GM15510 (cell line): ENCODE data around the gene RPS25.
A peak's percentile ranks its signal among the peaks of the same experiment; 100 is the strongest.

Experiments
- POLR2A ChIP-seq: IDR thresholded peaks from 3 replicates; pipeline ENCODE4 v1.6.1; 2011; ENCODE audit warnings: borderline replicate concordance; ENCODE audit not compliant: insufficient read length; ENCODE audit errors: extremely low read depth

RPS25 gene

GRCh38 chr11:119044708-119045107, 26.6 kb upstream of the RPS25 start:
- no peak for TF ChIP-seq POLR2A

GRCh38 chr11:119042927-119043326, 24.8 kb upstream of the RPS25 start:
- TF ChIP-seq POLR2A, result no peak

- no peak for TF ChIP-seq POLR2A
Measured at GRCh38 chr11:119041821-119042514, 23.8 kb upstream of the RPS25 start.

GRCh38 chr11:119038884-119039283, 20.7 kb upstream of the RPS25 start:
- TF ChIP-seq POLR2A, result no peak

GRCh38 chr11:119034813-119035212, 16.7 kb upstream of the RPS25 start:
- no peak for TF ChIP-seq POLR2A

- no peak for TF ChIP-seq POLR2A
Measured at GRCh38 chr11:119031912-119032280, 13.8 kb upstream of the RPS25 start.

- peak; percentile 73 for TF ChIP-seq POLR2A
Measured at GRCh38 chr11:119030329-119031047, 12.3 kb upstream of the RPS25 start, which contains the start of gene SLC37A4. Gene SLC37A4, minus strand, starts transcription at chr11:119030877.

- TF ChIP-seq POLR2A, result no peak
Measured at GRCh38 chr11:119030029-119030328, 11.8 kb upstream of the RPS25 start.

GRCh38 chr11:119029340-119030028, 11.3 kb upstream of the RPS25 start:
- TF ChIP-seq POLR2A, result no peak

GRCh38 chr11:119029069-119029339, 10.9 kb upstream of the RPS25 start:
- no peak for TF ChIP-seq POLR2A

GRCh38 chr11:119028346-119029068, 10.4 kb upstream of the RPS25 start:
- TF ChIP-seq POLR2A, result no peak

- TF ChIP-seq POLR2A, result no peak
Measured at GRCh38 chr11:119027561-119028345, 9.6 kb upstream of the RPS25 start.

GRCh38 chr11:119026970-119027369, 8.8 kb upstream of the RPS25 start:
- no peak for TF ChIP-seq POLR2A

GRCh38 chr11:119025978-119026766, 8.0 kb upstream of the RPS25 start:
- TF ChIP-seq POLR2A, result no peak
